Stimulated activated memory B cell treated with anti-CD40 and anti-IgM and Interleukin-4, amounts not matched to agents 10 μg/mL and 1 μg/mL and 100 μg/mL, for 72 hours (primary cell): Measurements from ENCODE around the gene PSMB2.
A peak's percentile ranks its signal among the peaks of the same experiment; 100 is the strongest.
"Not testable (repeated sequence)": the region's sequence is repeated elsewhere in the genome, so short reads cannot be mapped to it uniquely, and the experiment has no call there.

Source experiments
- ATAC-seq: fragments of 150-1000 bp; cut with Tn5 transposase; 2 replicates; pipeline ENCODE4 v1.10.0; 2021
- H3K27ac Mint-ChIP-seq: one replicate; pipeline ENCODE4 v1.8.0; 2022; ENCODE audit warnings: mild to moderate bottlenecking, mixed read lengths
- H3K27me3 Mint-ChIP-seq: one replicate; pipeline ENCODE4 v1.8.0; 2022; ENCODE audit warnings: mixed read lengths
- H3K36me3 Mint-ChIP-seq: one replicate; pipeline ENCODE4 v1.8.0; 2022; ENCODE audit warnings: mixed read lengths
- H3K4me1 Mint-ChIP-seq: one replicate; pipeline ENCODE4 v1.8.0; 2022; ENCODE audit warnings: mixed read lengths
- H3K4me3 Mint-ChIP-seq: one replicate; pipeline ENCODE4 v1.8.0; 2022; ENCODE audit warnings: mild to moderate bottlenecking, moderate library complexity, mixed read lengths
- H3K9me3 Mint-ChIP-seq: one replicate; pipeline ENCODE4 v1.8.0; 2022; ENCODE audit warnings: mixed read lengths

Gene PSMB2

GRCh38 chr1:35641233-35641866, at the start of gene PSMB2:
TSS of gene PSMB2 (minus strand) at chr1:35641526. CDS start at chr1:35641432, 94 bp downstream.
- Mint-ChIP-seq H3K27ac (peak within 1 kb of the TSS; percentile 99), H3K4me1 (peaks cover 32% of the 10 kb centered on the region), H3K27me3 (peaks cover 9% of the 10 kb centered on the region), H3K9me3 (no peaks in the 10 kb centered on the region), H3K36me3 (peaks cover 5% of the 10 kb centered on the region), H3K4me3 (peak within 1 kb of the TSS; percentile 99)
- ATAC-seq = peak; percentile 97

- peaks cover 29% of the 10 kb centered on the region for H3K27me3 Mint-ChIP-seq
- ATAC-seq = peak; percentile 27
- H3K27ac Mint-ChIP-seq = no peak overlapping the region
- H3K4me3 Mint-ChIP-seq = no peak overlapping the region
- no peaks in the 10 kb centered on the region for H3K36me3 Mint-ChIP-seq
- no peaks in the 10 kb centered on the region for H3K9me3 Mint-ChIP-seq
- H3K4me1 Mint-ChIP-seq = no peaks in the 10 kb centered on the region
These were observed 49.8 kb upstream of the PSMB2 start for GRCh38 chr1:35691080-35691479.

GRCh38 chr1:35690103-35690502, 48.8 kb upstream of the PSMB2 start:
- H3K36me3 Mint-ChIP-seq, H3K4me3 Mint-ChIP-seq, H3K4me1 Mint-ChIP-seq, ATAC-seq, H3K27ac Mint-ChIP-seq, H3K9me3 Mint-ChIP-seq: not testable (repeated sequence)
- H3K27me3 Mint-ChIP-seq = peaks cover 25% of the 10 kb centered on the region

GRCh38 chr1:35688161-35688560, 46.8 kb upstream of the PSMB2 start:
- H3K4me3 Mint-ChIP-seq = no peak overlapping the region
- H3K36me3 Mint-ChIP-seq = no peaks in the 10 kb centered on the region
- no peaks in the 10 kb centered on the region for H3K9me3 Mint-ChIP-seq
- peaks cover 33% of the 10 kb centered on the region for H3K27me3 Mint-ChIP-seq
- H3K27ac Mint-ChIP-seq = no peak overlapping the region
- ATAC-seq = no peak
- no peaks in the 10 kb centered on the region for H3K4me1 Mint-ChIP-seq

GRCh38 chr1:35683012-35683411, 41.7 kb upstream of the PSMB2 start:
- Mint-ChIP-seq H3K27ac (no peak overlapping the region), H3K9me3 (no peaks in the 10 kb centered on the region), H3K4me3 (no peak overlapping the region), H3K4me1 (no peaks in the 10 kb centered on the region), H3K36me3 (no peaks in the 10 kb centered on the region), H3K27me3 (peaks cover 35% of the 10 kb centered on the region)
- ATAC-seq = peak; percentile 69

GRCh38 chr1:35680271-35680670, 38.9 kb upstream of the PSMB2 start:
- H3K4me1 Mint-ChIP-seq = no peaks in the 10 kb centered on the region

GRCh38 chr1:35675773-35676172, 34.4 kb upstream of the PSMB2 start:
- Mint-ChIP-seq H3K27ac (no peak overlapping the region), H3K27me3 (peaks cover 29% of the 10 kb centered on the region), H3K9me3 (no peaks in the 10 kb centered on the region), H3K4me1 (no peaks in the 10 kb centered on the region), H3K36me3 (no peaks in the 10 kb centered on the region), H3K4me3 (no peak overlapping the region)
- no peak for ATAC-seq

More at GRCh38 chr1:35680271-35680670, 38.9 kb upstream of the PSMB2 start:
- ATAC-seq = no peak
- Mint-ChIP-seq H3K9me3 (no peaks in the 10 kb centered on the region), H3K36me3 (no peaks in the 10 kb centered on the region), H3K27ac (no peak overlapping the region), H3K27me3 (peaks cover 27% of the 10 kb centered on the region), H3K4me3 (no peak overlapping the region)

GRCh38 chr1:35674111-35674510, 32.8 kb upstream of the PSMB2 start:
- Mint-ChIP-seq H3K27me3 (peaks cover 19% of the 10 kb centered on the region), H3K27ac (no peak overlapping the region), H3K4me1 (no peaks in the 10 kb centered on the region), H3K4me3 (no peak overlapping the region), H3K9me3 (no peaks in the 10 kb centered on the region), H3K36me3 (no peaks in the 10 kb centered on the region)
- no peak for ATAC-seq

GRCh38 chr1:35672116-35672515, 30.8 kb upstream of the PSMB2 start:
- no peak for ATAC-seq
- no peaks in the 10 kb centered on the region for H3K9me3 Mint-ChIP-seq
- no peaks in the 10 kb centered on the region for H3K36me3 Mint-ChIP-seq
- no peaks in the 10 kb centered on the region for H3K4me1 Mint-ChIP-seq
- H3K4me3 Mint-ChIP-seq = no peak overlapping the region
- H3K27ac Mint-ChIP-seq = no peak overlapping the region
- H3K27me3 Mint-ChIP-seq = peaks cover 24% of the 10 kb centered on the region

- Mint-ChIP-seq H3K4me3 (no peak overlapping the region), H3K27me3 (peaks cover 38% of the 10 kb centered on the region)
- ATAC-seq = no peak
These were observed 27.2 kb upstream of the PSMB2 start for GRCh38 chr1:35668506-35668905.

GRCh38 chr1:35666916-35667315, 25.6 kb upstream of the PSMB2 start:
- Mint-ChIP-seq H3K4me1 (no peaks in the 10 kb centered on the region), H3K36me3 (no peaks in the 10 kb centered on the region), H3K27me3 (peaks cover 27% of the 10 kb centered on the region), H3K4me3 (no peak overlapping the region), H3K9me3 (no peaks in the 10 kb centered on the region), H3K27ac (no peak overlapping the region)
- ATAC-seq = no peak

More at GRCh38 chr1:35668506-35668905, 27.2 kb upstream of the PSMB2 start:
- no peaks in the 10 kb centered on the region for H3K9me3 Mint-ChIP-seq
- H3K4me1 Mint-ChIP-seq = no peaks in the 10 kb centered on the region
- H3K27ac Mint-ChIP-seq = no peak overlapping the region
- no peaks in the 10 kb centered on the region for H3K36me3 Mint-ChIP-seq

- no peak overlapping the region for H3K4me3 Mint-ChIP-seq
- no peaks in the 10 kb centered on the region for H3K9me3 Mint-ChIP-seq
- no peak for ATAC-seq
- no peak overlapping the region for H3K27ac Mint-ChIP-seq
- H3K4me1 Mint-ChIP-seq = no peaks in the 10 kb centered on the region
- H3K36me3 Mint-ChIP-seq = no peaks in the 10 kb centered on the region
- peaks cover 20% of the 10 kb centered on the region for H3K27me3 Mint-ChIP-seq
These were observed 24.9 kb upstream of the PSMB2 start for GRCh38 chr1:35666216-35666615.

- H3K9me3 Mint-ChIP-seq = no peaks in the 10 kb centered on the region
- no peak overlapping the region for H3K4me3 Mint-ChIP-seq
- no peaks in the 10 kb centered on the region for H3K36me3 Mint-ChIP-seq
- no peak overlapping the region for H3K27ac Mint-ChIP-seq
- H3K4me1 Mint-ChIP-seq = no peaks in the 10 kb centered on the region
- peaks cover 19% of the 10 kb centered on the region for H3K27me3 Mint-ChIP-seq
- ATAC-seq = no peak
These were observed 22.1 kb upstream of the PSMB2 start for GRCh38 chr1:35663434-35663833.

GRCh38 chr1:35661474-35661795, 20.1 kb upstream of the PSMB2 start:
- Mint-ChIP-seq H3K27ac (no peak overlapping the region), H3K36me3 (no peaks in the 10 kb centered on the region), H3K4me1 (peaks cover 4% of the 10 kb centered on the region), H3K27me3 (peaks cover 7% of the 10 kb centered on the region), H3K4me3 (no peak overlapping the region), H3K9me3 (no peaks in the 10 kb centered on the region)
- no peak for ATAC-seq

GRCh38 chr1:35660581-35661473, 19.5 kb upstream of the PSMB2 start:
- ATAC-seq = no peak
- H3K27me3 Mint-ChIP-seq = peaks cover 1% of the 10 kb centered on the region
- peaks cover 4% of the 10 kb centered on the region for H3K4me1 Mint-ChIP-seq
- H3K36me3 Mint-ChIP-seq = no peaks in the 10 kb centered on the region
- H3K27ac Mint-ChIP-seq = no peak overlapping the region
- no peaks in the 10 kb centered on the region for H3K9me3 Mint-ChIP-seq
- H3K4me3 Mint-ChIP-seq = no peak overlapping the region

- no peak for ATAC-seq
- no peaks in the 10 kb centered on the region for H3K9me3 Mint-ChIP-seq
- H3K27ac Mint-ChIP-seq = no peak overlapping the region
- H3K27me3 Mint-ChIP-seq = no peaks in the 10 kb centered on the region
- no peak overlapping the region for H3K4me3 Mint-ChIP-seq
- no peaks in the 10 kb centered on the region for H3K36me3 Mint-ChIP-seq
- H3K4me1 Mint-ChIP-seq = peaks cover 4% of the 10 kb centered on the region
These were observed 18.3 kb upstream of the PSMB2 start for GRCh38 chr1:35659589-35659988.
